Chondrocyte (in vitro differentiated cells): Measurements from ENCODE around the gene PADI4. TPM values are rescaled to one million over a fixed set of nuclear protein-coding genes. Genes with fewer than 3 reads are reported as not detected.

Experiments
- DNase-seq: peaks from one replicate; pipeline ENCODE4 v3.0.0; 2021; ENCODE audit warnings: mixed read lengths, low spot score
- H3K27ac Mint-ChIP-seq: one replicate; pipeline ENCODE4 v1.8.0; 2021; ENCODE audit warnings: mild to moderate bottlenecking, moderate library complexity, mixed read lengths; ENCODE audit not compliant: unreplicated experiment
- H3K27me3 Mint-ChIP-seq: 2 replicates; pipeline ENCODE4 v1.8.0; 2021; ENCODE audit warnings: low read depth, mixed read lengths
- H3K36me3 Mint-ChIP-seq: 2 replicates; pipeline ENCODE4 v1.8.0; 2021; ENCODE audit warnings: low read depth, mixed read lengths
- H3K4me1 Mint-ChIP-seq: 2 replicates; pipeline ENCODE4 v1.8.0; 2021; ENCODE audit warnings: low read depth, mild to moderate bottlenecking, mixed read lengths
- H3K4me3 Mint-ChIP-seq: one replicate; pipeline ENCODE4 v1.8.0; 2021; ENCODE audit warnings: mild to moderate bottlenecking, moderate library complexity, mixed read lengths; ENCODE audit not compliant: unreplicated experiment
- H3K9me3 Mint-ChIP-seq: 2 replicates; pipeline ENCODE4 v1.8.0; 2021; ENCODE audit warnings: low read depth, mixed read lengths
- CTCF ChIP-seq: fragments of 200-600 bp; sonication (generic); IDR thresholded peaks from 2 replicates; pipeline ENCODE4 v1.5.0; 2021; ENCODE audit warnings: antibody characterized with exemption, mild to moderate bottlenecking, moderate library complexity
- total RNA-seq: library from RNA; stranded (reverse); gene quantifications from 3 replicates; pipeline ENCODE4 v1.2.1, GENCODE V29; 2021

PADI4 gene
- total RNA-seq, 1 donor from 2014 or later = not detected

- no peak for TF ChIP-seq CTCF
- Mint-ChIP-seq H3K27me3 (no peaks in the 10 kb centered on the region), H3K4me1 (peaks cover 16% of the 10 kb centered on the region), H3K36me3 (peaks cover 5% of the 10 kb centered on the region), H3K9me3 (peaks cover 10% of the 10 kb centered on the region), H3K27ac (no peak overlapping the region), H3K4me3 (no peak overlapping the region)
- DNase-seq = no peak
Measured at GRCh38 chr1:17306921-17307320, 1.1 kb upstream of the PADI4 start.

- H3K4me3 Mint-ChIP-seq = no peak overlapping the region
- H3K27ac Mint-ChIP-seq = no peak overlapping the region
- no peak for DNase-seq
- no peaks in the 10 kb centered on the region for H3K27me3 Mint-ChIP-seq
- TF ChIP-seq CTCF = no peak
- H3K4me1 Mint-ChIP-seq = peaks cover 16% of the 10 kb centered on the region
- H3K9me3 Mint-ChIP-seq = peaks cover 6% of the 10 kb centered on the region
- H3K36me3 Mint-ChIP-seq = peaks cover under 1% of the 10 kb centered on the region
Measured at GRCh38 chr1:17307329-17307728, 668 bp upstream of the PADI4 start.

GRCh38 chr1:17308593-17308992 lies 596 bp downstream of the PADI4 start:
- Mint-ChIP-seq H3K27ac (no peak overlapping the region), H3K4me3 (no peak overlapping the region), H3K9me3 (no peaks in the 10 kb centered on the region), H3K27me3 (no peaks in the 10 kb centered on the region), H3K4me1 (peaks cover 18% of the 10 kb centered on the region), H3K36me3 (no peaks in the 10 kb centered on the region)
- no peak for TF ChIP-seq CTCF
- DNase-seq = no peak

GRCh38 chr1:17309426-17310067 lies 1.6 kb downstream of the PADI4 start:
- Mint-ChIP-seq H3K27ac (no peak overlapping the region), H3K4me1 (peaks cover 20% of the 10 kb centered on the region)

DNA sequence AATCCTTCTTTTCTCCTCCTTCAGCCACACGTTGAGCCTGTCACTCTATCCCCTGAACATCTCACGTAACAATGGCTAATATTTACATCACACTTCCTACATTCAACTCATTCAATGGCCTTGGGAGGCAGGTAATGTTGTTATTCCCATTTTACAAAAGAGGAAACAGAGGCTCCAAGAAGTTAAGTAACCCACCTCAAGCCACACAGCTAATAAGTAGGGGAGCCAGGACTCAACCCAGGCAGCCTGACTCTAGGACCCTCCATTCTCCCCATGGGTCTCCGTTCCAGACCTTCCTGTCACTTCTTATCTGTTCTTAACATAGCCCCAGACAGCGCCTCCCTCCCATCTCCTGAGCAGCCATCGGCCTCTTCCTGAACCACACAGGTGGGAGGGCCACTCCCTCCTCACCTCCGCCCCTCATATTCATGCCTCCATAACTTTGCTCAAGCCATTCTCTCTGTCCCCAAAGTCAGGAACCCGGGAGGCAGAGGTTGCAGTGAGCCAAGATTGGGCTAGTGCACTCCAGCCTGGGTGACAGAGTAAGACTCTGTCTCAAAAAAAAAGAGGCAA lies 2.2 kb downstream of the PADI4 start:
- no peaks in the 10 kb centered on the region for H3K9me3 Mint-ChIP-seq
- no peaks in the 10 kb centered on the region for H3K27me3 Mint-ChIP-seq
- no peaks in the 10 kb centered on the region for H3K36me3 Mint-ChIP-seq
- no peak for TF ChIP-seq CTCF
- peaks cover 21% of the 10 kb centered on the region for H3K4me1 Mint-ChIP-seq
- no peak overlapping the region for H3K4me3 Mint-ChIP-seq
- no peak for DNase-seq
- no peak overlapping the region for H3K27ac Mint-ChIP-seq

More at GRCh38 chr1:17309426-17310067, 1.6 kb downstream of the PADI4 start:
- H3K4me3 Mint-ChIP-seq = no peak overlapping the region
- no peak for TF ChIP-seq CTCF
- no peaks in the 10 kb centered on the region for H3K27me3 Mint-ChIP-seq
- no peaks in the 10 kb centered on the region for H3K36me3 Mint-ChIP-seq
- no peak for DNase-seq
- H3K9me3 Mint-ChIP-seq = no peaks in the 10 kb centered on the region
